Measurements from ENCODE around the gene SP8. TPM values are rescaled to one million over a fixed set of nuclear protein-coding genes. Genes with fewer than 3 reads are reported as not detected.
"Not testable (repeated sequence)": the region's sequence is repeated elsewhere in the genome, so short reads cannot be mapped to it uniquely, and the experiment has no call there.

The SP8 gene
- not detected for total RNA-seq (2021; fragmentation: NEBNext Ultra II Directional; extraction: Animal tissue kit (Norgen Biotek cat#: 25700))
- long read RNA-seq: 0 reads

DNA sequence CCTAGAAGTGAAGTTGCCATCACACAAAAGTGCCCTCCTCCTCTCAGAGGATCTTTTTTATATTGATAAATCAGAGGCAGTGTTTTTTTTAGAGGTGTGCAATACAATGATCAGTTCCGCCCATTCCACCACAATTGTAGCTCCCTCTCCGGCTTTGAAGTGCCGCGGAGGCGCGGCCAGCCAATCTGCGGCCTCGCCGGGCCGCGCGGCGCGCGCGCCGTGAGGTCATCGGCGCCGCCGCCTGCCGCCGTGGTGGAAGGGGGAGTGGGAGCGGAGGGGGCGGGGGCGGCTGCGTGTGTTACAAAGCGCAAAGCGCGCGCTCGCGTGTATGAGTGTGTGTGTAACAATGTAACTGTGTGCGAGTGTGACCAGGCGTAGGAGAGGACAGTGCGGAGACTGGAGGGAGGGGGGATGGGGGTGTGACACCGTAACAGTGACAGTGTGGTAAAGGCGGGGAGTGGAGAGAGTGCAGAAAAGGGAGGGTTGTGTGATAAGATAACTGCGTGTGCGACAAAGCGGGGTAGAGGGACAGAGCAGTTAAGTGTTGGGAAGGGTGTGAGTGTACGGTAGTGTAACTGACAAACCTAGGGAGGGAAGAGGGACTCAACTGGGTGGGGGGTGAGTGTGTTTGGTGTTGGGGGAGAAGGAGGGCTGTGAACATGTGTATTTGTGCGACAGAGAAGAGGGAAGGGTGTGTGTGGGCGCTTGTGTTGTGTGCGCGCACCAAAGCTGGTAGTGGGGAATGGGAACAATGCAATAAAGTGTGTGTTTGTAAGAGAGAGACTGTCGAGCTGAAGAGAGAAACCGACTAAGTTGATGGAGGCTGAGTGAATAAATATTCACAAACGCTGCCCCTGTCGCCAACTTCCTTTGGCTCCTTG, at the start of gene SP8:
Gene SP8 (minus strand): TSS at position 108 of the 881 bp plus-strand sequence. CDS start 88 bp downstream, at position 20.
- Mint-ChIP-seq H3K4me1 (ENCODE audit: low read depth) (peaks cover 5% of the 10 kb centered on the region), H3K4me3 (peak within 1 kb of the TSS; percentile 47; the same call in 1 of the 2 replicates), H3K27ac (no peak within 1 kb of the TSS), H3K36me3 (ENCODE audit: low read depth) (no peaks in the 10 kb centered on the region), H3K27me3 (ENCODE audit: insufficient read depth) (peaks cover 39% of the 10 kb centered on the region), H3K9me3 (peaks cover 5% of the 10 kb centered on the region)
- no peak for DNase-seq
- TF ChIP-seq, protein P1, sequence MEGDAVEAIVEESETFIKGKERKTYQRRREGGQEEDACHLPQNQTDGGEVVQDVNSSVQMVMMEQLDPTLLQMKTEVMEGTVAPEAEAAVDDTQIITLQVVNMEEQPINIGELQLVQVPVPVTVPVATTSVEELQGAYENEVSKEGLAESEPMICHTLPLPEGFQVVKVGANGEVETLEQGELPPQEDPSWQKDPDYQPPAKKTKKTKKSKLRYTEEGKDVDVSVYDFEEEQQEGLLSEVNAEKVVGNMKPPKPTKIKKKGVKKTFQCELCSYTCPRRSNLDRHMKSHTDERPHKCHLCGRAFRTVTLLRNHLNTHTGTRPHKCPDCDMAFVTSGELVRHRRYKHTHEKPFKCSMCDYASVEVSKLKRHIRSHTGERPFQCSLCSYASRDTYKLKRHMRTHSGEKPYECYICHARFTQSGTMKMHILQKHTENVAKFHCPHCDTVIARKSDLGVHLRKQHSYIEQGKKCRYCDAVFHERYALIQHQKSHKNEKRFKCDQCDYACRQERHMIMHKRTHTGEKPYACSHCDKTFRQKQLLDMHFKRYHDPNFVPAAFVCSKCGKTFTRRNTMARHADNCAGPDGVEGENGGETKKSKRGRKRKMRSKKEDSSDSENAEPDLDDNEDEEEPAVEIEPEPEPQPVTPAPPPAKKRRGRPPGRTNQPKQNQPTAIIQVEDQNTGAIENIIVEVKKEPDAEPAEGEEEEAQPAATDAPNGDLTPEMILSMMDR (IDR thresholded peaks at IDR 0.05): no peak

DNA sequence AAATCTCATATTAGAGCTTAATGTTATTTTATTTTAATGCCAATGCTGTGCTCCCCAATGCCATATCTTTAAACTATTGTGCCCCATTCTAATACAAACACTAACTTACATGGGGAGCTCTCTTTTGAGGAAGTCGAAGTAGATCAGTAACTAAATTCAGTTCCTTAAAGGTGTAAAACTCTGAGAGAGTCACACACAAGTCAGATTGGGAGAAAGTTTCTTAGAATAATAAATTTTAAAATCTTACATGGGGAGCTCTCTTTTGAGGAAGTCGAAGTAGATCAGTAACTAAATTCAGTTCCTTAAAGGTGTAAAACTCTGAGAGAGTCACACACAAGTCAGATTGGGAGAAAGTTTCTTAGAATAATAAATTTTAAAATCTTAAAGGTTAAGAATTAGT, 49.7 kb upstream of the SP8 start:
- H3K36me3 Mint-ChIP-seq (ENCODE audit: low read depth); H3K27ac Mint-ChIP-seq; H3K27me3 Mint-ChIP-seq (ENCODE audit: insufficient read depth); H3K4me3 Mint-ChIP-seq; DNase-seq; H3K4me1 Mint-ChIP-seq (ENCODE audit: low read depth): not testable (repeated sequence)
- H3K9me3 Mint-ChIP-seq: peaks cover 27% of the 10 kb centered on the region

DNA sequence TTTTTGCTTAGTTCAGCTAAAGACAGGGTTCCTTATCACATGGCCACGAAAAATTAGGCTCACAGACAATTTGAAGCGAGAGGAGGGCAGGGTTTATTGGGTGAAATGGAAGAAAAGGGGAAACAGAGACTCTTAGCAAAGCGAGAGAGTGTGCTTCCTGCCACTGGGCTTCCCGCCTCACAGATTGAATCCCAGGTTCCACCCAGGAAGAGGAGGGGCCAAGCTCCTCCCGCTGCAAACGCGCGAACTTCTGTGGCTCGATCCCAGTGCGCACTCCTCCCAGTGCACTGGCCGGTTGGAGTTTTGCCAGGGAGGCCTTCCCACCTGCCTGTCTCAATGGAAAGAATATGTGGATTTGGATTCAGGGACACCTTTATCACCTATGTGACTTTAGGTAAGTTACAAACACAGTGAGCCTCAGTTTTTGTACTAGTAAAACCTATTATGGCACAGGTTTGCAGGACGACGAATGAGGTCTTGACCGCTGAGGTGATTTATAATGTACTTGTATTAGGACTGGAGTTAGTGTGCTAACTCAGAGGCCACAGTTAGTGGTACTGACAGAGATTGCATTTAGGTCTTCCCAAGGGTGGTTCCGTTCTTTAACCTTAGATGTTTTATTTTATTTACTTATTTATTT, 48.5 kb upstream of the SP8 start:
- TF ChIP-seq, protein P1 (IDR thresholded peaks at IDR 0.05): no peak
- Mint-ChIP-seq H3K9me3 (peaks cover 34% of the 10 kb centered on the region), H3K27ac (no peak overlapping the region), H3K4me3 (no peak overlapping the region), H3K36me3 (ENCODE audit: low read depth) (no peaks in the 10 kb centered on the region), H3K27me3 (ENCODE audit: insufficient read depth) (no peaks in the 10 kb centered on the region), H3K4me1 (ENCODE audit: low read depth) (no peaks in the 10 kb centered on the region)
- no peak for DNase-seq

DNA sequence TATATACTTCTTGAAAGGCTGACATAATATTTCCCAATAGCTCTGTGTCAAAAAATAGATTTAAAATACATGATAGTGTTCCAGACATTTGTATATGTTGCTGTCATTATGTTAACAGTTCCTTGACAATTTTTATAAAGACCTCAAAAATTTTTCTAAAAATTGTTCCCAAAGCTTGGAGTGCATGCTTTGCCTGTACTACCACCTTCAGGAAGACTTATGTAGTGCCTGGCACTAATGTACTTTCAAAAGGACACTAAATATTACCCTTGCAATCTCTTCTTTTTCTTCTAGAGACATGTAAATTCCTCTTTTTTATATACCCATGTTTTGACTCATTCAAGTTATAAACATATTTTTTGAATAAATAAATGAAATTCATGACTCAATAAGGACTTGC, 48.0 kb upstream of the SP8 start:
- H3K4me3 Mint-ChIP-seq: no peak overlapping the region
- H3K27ac Mint-ChIP-seq: no peak overlapping the region

DNA sequence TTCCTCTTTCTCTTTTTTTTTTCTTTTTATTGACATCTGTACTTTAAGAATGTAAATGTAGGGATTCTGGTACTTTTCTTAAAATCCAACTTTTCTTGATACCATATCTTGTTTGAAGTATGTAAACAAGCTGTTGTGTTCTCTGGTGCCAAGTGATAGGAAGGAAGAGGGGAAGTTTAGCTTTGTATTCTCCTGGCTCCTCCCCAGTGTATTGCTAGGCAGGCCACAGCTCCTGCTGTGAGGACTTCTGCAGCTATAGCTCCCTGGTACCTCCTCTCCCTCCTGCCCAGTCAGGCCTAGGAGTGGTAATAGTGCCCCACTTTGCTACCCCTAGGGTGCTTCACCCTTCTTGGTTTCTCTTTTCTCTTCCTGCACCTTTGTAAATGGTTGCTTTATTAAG, 45.3 kb upstream of the SP8 start:
- TF ChIP-seq, protein P1 (IDR thresholded peaks at IDR 0.05): no peak
- H3K9me3 Mint-ChIP-seq: peaks cover 59% of the 10 kb centered on the region
- H3K36me3 Mint-ChIP-seq (ENCODE audit: low read depth): no peaks in the 10 kb centered on the region
- no peaks in the 10 kb centered on the region; the same call in 1 of the 2 replicates for H3K27me3 Mint-ChIP-seq (ENCODE audit: insufficient read depth)
- no peak overlapping the region for H3K27ac Mint-ChIP-seq
- no peaks in the 10 kb centered on the region for H3K4me1 Mint-ChIP-seq (ENCODE audit: low read depth)
- H3K4me3 Mint-ChIP-seq: no peak overlapping the region
- DNase-seq: no peak

More for the DNA sequence above, 48.0 kb upstream of the SP8 start:
- Mint-ChIP-seq H3K36me3 (ENCODE audit: low read depth) (no peaks in the 10 kb centered on the region), H3K9me3 (peaks cover 40% of the 10 kb centered on the region), H3K27me3 (ENCODE audit: insufficient read depth) (no peaks in the 10 kb centered on the region; the same call in 1 of the 2 replicates), H3K4me1 (ENCODE audit: low read depth) (no peaks in the 10 kb centered on the region)
- no peak for DNase-seq
- TF ChIP-seq, protein P1 (IDR thresholded peaks at IDR 0.05): peak; percentile 33

DNA sequence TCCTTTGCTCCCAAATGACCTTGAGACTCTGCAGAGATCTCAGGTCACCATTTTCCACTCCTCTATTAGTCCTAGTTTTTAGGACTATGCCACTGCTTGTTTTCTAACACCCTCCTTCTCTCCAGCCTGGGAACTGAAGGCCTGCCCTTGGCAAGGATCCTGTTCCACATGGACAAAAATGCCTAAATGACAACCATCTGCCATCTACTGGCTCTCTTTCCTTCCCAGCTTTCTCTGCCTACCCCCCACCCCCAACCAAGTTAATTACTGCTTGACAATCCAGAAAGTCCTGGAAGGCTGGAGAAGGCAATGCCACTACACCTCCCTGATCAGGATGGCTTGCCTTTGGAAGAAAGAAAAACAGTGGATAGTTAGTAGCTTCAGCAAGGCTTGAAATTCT, 44.8 kb upstream of the SP8 start:
- no peak for DNase-seq
- no peak overlapping the region for H3K27ac Mint-ChIP-seq
- TF ChIP-seq, protein P1 (IDR thresholded peaks at IDR 0.05): no peak
- no peaks in the 10 kb centered on the region for H3K4me1 Mint-ChIP-seq (ENCODE audit: low read depth)
- no peaks in the 10 kb centered on the region for H3K36me3 Mint-ChIP-seq (ENCODE audit: low read depth)
- no peaks in the 10 kb centered on the region; the same call in 1 of the 2 replicates for H3K27me3 Mint-ChIP-seq (ENCODE audit: insufficient read depth)
- no peak overlapping the region for H3K4me3 Mint-ChIP-seq
- H3K9me3 Mint-ChIP-seq: peaks cover 59% of the 10 kb centered on the region

All from HFFc6 (cell line).